Stimulated activated CD8-positive, alpha-beta memory T cell treated with anti-CD3 and anti-CD28 coated beads, Interleukin-12 subunit alpha, Interleukin-12 subunit beta, amount 100 ng/mL, for 24 hours (primary cell): Measurements from ENCODE around the gene STBD1.
"Not testable (repeated sequence)": the region's sequence is repeated elsewhere in the genome, so short reads cannot be mapped to it uniquely, and the experiment has no call there.

ENCODE experiments used
- DNase-seq: peaks from one replicate; pipeline ENCODE4 v3.0.0-alpha.2; 2020; ENCODE audit errors: extremely low read depth

STBD1 gene

GRCh38 chr4:76325072-76325471 is 18.5 kb downstream of the STBD1 start:
- no peak for DNase-seq

GRCh38 chr4:76326515-76326914 is 20.0 kb downstream of the STBD1 start:
- DNase-seq = no peak

- DNase-seq = no peak
Observed at GRCh38 chr4:76334885-76335284, 28.4 kb downstream of the STBD1 start.

DNA sequence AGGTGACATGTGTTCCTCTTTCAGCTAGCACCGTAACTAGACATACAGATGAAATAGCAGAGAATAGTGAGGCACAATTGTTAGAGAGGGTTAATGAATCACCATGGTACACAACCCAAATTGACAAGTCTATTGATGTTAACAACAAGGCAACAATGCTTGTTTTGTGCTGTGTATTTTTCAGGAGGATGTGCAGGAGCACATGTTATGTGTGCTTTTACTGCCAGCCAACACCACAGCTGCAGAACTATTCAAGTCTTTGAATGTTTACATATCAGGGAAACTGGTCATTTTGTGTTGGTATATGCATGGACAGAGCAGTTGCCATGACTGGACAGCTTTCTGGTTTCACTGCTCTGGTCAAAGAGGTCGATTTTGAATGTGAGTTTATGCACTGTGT is 32.8 kb downstream of the STBD1 start:
- DNase-seq = no peak

DNA sequence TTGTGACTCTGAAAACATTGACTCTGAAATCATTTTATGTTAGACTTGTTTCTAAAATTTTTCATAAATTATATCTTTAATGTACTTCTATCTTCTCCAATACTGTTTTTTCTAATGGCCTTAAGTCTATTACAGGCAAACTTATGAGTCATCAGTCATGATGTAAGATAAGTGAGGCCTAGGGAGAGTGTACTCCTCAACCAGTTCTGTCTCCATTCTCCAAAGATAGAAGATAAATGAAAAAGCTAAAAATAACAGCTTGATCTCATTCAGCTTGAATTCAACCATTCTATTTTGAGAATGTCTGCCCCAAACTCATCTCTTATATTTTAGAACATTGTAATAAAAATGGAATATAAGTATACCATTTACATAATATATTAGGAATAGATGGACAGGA is 34.5 kb downstream of the STBD1 start:
- DNase-seq = no peak

GRCh38 chr4:76342191-76342590 is 35.7 kb downstream of the STBD1 start:
- DNase-seq = no peak

DNA sequence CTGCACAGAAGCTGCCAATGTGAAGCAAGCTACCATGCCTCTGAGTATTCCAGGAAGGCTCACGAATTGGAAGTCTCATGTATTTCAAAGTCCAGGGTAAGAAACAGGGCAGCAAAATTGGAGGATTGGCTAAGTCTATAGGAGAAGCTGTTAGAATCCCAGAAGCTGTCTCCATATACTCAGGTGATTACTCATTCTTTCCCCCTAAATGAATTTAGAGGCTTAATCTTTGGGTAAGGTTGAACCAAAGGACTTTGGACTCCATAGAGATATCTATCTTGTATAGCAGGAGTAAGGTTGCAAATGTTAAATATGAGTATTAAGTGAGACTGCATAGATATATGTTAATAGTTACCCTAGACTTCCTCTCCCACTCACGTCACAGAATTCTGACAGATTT is 36.3 kb downstream of the STBD1 start:
- DNase-seq = no peak

DNA sequence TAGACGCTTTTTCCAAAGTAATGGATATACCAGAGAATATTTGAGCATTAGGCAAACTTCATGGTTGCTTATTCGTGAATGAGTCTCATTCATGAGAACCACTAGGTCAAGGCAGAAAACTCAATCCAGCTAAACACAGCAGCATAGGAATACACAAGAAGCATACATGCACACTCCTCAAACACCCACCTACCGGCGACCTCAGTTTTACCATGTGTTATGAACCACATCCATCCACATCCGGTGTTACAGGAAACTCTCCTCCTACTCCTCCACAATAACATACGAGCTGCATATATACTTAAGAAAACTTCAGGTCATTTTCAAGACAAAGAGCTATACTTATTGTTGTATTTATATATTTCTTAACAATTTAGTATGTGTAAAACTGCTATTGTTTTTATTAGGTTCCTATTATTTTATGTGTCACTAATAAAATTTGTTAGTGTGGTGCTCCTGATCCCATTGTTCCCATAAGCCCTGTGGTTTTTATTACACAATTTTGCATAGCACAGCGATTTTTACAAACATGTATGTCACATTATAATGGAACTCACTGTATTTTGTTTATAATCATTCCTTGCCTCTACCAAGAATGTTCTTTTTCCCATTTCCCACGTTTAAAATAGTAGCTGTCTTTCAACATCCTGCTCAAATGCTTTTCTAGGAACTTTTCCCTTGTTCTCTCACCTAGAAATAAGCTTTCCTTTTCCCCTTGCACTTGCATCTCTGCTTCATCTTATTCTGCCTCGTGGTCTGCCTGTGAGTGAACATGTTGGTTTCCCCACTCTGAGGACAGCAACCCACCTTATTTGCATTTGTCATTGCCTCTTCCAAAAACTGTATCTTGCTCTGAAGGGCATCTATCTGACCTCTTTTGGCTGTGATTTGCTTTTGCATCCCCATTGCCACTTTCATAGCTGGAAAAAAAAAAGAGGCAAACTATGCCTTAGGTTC is 48.3 kb downstream of the STBD1 start:
- DNase-seq = no peak

- no peak for DNase-seq
Observed at GRCh38 chr4:76357981-76358380, 51.4 kb downstream of the STBD1 start.

GRCh38 chr4:76359881-76360466 is 53.4 kb downstream of the STBD1 start:
- DNase-seq = not testable (repeated sequence)
